Right ventricle myocardium inferior (tissue), 1 donor: Measurements from ENCODE around the gene MYH11. TPM values are rescaled to one million over a fixed set of nuclear protein-coding genes. Genes with fewer than 3 reads are reported as not detected.
"Not testable (repeated sequence)": the region's sequence is repeated elsewhere in the genome, so short reads cannot be mapped to it uniquely, and the experiment has no call there.

Experiments
- ATAC-seq: fragments of 200-7000 bp; cut with Tn5 transposase; one replicate; pipeline ENCODE4 v1.9.1; 2020; ENCODE audit warnings: mild to moderate bottlenecking, moderate library complexity
- DNase-seq: peaks from one replicate; pipeline ENCODE4 v3.0.0; 2021; ENCODE audit errors: missing footprints
- intact Hi-C: fragments of 100-400 bp; cut with DNase I; formaldehyde crosslinking; loops from one replicate; pipeline ENCODE4 v1.11.0; 2022
- total RNA-seq: library from RNA; stranded (reverse); fragmentation: NEBNext Ultra II Directional; extraction: Animal tissue kit (Norgen Biotek cat#: 25700); gene quantifications from one replicate; pipeline ENCODE4 v1.2.1, GENCODE V29; 2021
- donor health status: DM: no; HTN: yes; CAD: no; lungs with severe emphysema.

Gene MYH11
- total RNA-seq, 1 donor from 2014 or later = 17.9 TPM

DNA sequence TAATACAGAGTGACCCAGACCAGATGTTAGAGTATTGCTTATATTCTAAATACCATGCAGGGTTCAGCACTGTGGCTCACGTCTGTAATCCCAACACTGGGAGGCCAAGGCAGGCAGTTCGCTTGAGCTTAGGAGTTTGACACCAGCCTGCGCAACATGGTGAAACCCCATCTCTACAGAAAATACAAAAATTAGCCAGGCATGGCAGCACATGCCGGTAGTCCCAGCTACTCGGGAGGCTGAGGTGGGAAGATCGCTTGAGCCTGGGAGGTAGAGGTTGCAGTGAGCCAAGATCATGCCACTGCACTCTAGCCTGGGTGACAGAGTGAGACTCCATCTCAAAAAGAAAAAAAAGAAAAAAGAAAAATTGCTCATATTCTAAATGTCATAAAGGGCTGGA is 6.3 kb downstream of the MYH11 start:
- ATAC-seq, DNase-seq, intact Hi-C loops: not testable (repeated sequence)

DNA sequence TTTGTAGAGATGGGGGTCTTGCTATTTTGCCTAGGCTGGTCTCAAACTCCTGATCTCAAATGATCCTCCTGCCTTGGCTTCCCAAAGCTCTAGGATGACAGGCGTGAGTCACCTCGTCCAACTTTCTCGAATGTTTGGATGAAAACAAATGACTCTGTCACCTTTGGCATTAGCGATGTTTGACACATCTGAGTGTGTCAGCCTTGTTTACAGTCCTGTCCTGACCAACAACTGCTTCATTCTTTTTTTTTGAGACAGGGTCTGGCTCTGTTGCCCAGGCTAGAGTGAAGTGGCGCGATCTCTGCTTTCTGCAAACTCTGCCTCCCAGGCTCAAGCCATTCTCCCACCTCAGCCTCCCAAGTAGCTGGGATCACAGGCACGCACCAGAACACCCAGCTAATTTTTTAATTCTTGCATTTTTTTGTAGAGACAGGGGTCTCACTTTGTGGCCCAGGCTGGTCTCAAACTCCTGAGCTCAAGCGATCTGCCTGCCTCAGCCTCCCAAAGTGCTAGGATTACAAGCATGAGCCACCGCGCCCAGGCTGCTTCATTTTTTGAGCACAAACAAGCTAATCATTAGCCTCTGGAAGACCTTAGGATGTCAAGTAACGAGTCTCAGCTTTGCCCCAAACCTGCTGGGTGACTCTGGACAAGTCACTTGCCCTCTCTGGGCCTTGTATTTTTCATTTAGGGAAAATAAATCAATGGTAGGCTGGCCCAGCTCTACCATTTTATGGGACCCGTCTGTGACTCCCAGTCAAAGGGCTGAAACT is 7.4 kb downstream of the MYH11 start:
- ATAC-seq = no peak
- intact Hi-C loops = no loop called here
- no peak for DNase-seq

DNA sequence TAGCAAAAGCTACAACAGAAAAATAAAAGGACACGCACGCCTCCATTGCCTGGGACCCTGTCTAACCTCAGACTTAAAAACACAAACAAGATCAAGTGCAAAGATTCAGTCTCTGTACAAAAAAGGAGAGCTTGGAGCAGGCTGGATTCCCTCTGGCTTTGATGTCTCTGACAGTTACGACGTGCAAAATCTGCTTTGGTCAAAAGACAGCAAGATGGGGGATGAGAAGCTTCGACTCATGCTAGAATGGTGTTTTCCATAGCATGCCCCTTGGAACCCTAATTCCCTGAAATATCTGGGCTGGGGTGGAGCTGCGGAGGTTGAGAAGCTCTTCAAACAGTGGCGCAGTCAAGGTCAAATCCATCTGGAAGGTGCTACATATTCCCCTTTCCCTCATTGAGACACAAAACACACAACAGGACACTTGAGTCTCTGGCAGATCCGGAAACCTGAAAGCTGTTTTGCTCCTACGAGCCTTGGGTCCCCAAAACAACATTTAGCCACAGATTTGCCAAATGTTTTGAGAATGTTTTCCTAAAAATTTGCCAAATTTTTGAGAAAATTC is 9.1 kb downstream of the MYH11 start:
- no peak for DNase-seq
- intact Hi-C loops = no loop called here

DNA sequence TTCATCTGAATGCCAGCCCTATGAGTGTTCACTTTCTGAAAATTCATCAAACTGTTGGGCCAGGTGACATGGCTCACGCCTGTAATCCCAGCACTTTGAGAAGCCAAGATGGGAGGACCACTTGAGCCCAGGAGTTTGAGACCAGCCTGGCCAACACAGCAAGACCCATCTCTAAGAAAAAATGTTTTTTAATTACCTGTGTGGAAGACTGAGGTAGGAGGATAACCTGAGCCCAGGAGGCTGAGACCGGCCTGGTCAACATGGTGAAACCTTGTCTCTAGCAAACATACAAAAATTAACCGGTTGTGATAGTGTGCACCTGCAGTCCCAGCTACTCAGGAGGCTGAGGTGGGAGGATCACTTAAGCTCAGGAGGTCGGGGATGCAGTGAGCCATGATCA is 10.3 kb downstream of the MYH11 start:
- ATAC-seq (no peak), DNase-seq (no peak)
- intact Hi-C loops = no loop called here

More for the DNA sequence above, 9.1 kb downstream of the MYH11 start:
- ATAC-seq = no peak

DNA sequence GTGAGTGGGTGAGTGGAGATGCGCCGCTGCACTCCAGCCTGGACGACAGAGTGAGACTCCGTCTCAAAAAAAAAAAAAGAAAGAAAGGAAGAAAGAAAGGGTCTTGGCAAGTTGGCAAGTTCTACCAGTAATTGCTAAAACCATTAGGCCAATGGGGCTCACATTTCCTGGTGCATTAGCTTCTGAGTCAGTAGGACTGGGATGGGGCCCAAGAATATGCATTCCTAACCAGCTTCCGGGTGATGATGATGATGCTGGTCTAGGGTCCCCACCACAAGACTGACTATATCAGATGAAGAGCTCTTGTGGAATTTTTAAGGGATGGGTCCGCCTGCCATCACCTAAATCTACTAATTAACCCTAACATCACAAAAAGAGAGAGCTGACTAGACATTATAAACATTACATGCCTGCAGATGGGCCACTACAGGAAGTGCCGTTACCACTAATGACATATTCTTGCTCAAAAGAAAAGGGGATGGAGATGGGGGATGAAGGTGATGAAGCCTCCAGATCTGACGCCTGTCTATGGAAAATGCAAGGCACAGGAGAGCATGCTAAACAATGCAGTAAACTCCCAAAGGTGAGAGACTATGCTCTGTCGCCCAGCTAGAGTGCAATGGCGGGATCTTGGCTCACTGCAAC is 13.1 kb downstream of the MYH11 start:
- DNase-seq (no peak), ATAC-seq (no peak)
- intact Hi-C loops = no loop called here

DNA sequence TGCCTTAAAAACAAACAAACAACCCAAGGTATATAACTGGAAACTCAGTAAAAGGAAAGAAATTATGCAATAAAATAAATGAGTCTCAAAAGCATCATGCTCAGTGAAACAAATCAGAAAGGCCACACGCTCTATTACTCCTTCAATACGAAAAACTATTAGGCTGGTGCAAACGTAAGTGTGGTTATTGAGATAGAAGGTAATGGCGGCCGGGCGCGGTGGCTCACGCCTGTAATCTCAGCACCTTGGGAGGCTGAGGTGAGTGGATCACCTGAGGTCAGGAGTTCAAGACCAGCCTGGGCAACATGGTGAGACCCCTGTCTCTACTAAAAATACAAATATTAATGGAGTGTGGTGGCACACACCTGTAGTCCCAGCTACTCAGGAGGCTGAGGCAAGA is 17.6 kb downstream of the MYH11 start:
- intact Hi-C loops, DNase-seq, ATAC-seq: not testable (repeated sequence)

DNA sequence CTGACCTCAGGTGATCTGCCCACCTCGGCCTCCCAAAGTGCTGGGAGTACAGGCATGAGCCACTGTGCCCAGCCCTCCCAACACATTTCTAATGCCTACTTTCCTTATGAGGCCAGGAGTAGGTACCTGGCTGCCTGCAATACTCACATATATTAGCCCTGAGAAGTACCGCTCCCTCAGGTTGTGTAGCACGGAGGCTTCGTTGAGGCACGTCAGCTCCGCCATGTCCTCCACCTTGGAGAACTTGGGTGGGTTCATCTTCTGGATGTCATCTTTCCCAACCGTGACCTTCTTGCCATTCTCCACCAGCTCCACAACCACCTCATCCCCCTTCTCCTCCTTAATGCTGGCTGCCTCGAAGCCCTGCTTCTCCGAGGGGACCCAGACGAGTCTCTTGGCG is 19.1 kb downstream of the MYH11 start:
- ATAC-seq (no peak), DNase-seq (no peak)
- intact Hi-C loops = no loop called here

DNA sequence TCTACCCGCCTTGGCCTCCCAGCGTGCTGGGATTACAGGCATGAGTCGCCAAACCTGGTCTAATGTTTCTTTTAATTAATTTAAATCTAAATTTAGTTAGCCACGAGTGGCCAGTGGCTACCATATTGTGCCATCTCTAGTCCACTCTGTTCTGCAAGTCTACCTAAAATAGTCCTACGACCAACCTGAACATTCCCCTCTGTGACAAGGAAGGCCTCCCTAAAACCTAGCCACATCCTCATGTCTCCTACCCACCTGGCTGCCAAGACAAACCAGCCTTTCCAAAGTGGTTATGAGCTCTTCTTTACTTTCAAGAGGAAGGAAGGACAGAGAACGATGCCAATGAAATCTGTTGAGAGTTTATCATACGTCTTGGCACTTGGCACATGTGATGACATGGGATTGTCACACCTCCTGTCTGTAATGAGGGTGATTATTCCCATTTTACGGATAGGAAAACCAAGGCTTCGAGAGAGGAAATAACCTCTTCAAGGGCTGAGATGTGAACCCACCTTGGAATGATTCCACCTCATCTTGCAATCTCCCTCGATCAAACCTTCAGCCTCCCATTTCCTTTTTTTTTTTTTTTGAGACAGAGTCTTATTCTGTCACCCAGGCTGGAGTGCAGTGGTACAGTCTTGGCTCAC is 19.7 kb downstream of the MYH11 start:
- ATAC-seq (no peak), DNase-seq (no peak)
- intact Hi-C loops = no loop called here

DNA sequence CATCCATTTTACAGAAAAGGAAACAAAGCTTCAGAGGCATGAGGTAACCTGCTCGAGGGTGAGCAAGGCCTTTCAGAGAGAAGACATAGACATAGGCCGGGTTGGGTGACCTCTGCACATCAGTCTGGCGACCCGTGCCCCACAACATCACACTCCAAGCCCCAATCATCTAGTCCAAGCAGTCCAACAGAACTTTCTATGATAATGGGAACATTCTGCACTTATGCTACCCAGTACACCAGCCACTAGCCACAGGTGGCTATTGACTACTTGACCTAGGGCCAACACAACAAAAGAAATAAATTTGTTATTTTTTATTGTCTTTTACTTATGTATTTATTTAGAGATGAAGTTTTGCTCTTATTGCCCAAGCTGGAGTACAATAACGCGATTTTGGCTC is 20.8 kb downstream of the MYH11 start:
- ATAC-seq (no peak), DNase-seq (no peak)
- intact Hi-C loops = no loop called here

DNA sequence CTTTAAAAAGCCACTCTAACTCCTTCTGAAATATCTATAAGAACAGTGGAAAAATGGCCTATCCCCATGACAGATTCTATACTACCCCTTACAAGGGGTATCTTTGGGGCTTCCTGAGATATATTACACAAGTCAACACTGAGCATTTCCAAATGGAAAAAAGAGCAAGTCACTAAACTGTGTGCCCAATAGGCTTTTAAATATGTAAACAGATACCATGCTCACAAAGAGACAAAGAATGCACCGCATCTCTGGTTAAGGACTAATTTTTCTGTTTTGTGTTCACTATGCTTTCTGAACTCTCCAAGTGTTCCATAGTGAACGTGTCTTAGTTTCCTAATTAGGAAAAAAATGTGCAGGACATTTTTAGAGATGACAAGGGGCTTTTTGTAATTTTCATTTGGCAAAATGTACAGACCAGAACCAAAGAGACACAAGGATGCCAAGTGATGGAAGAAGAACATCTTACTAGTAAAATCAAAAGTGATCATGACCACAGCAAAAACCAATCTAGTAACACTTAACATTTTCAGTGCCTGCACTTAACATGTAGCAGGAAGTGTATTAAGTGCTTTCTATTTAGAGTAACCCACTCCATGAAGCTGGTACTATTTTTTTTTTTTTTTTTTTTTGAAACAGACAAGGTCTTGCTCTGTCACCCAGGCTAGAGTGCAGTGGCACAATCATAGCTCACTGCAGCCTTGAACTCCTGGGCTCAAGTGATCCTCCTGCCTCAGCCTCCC is 21.5 kb downstream of the MYH11 start:
- intact Hi-C loops = no loop called here
- no peak for ATAC-seq
- DNase-seq = no peak

DNA sequence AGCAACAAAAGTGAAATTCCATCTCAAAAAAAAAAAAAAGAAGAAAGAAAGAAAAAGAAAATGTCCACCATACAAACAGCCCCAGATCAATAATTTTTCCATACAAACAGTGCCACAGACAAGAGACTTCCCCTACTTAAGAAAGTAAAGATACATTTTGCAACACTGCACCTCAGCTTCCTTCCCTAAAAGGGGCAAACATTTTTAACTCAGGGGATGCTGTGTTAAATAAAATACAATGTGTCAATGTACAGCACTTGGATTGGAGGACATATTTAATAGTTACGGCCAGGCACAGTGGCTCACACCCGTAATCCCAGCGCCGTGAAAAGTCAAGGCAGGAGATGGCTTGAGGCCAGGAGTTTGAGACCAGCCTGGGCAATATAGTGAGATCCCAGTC is 22.3 kb downstream of the MYH11 start:
- ATAC-seq (no peak), DNase-seq (no peak)
- intact Hi-C loops = no loop called here

DNA sequence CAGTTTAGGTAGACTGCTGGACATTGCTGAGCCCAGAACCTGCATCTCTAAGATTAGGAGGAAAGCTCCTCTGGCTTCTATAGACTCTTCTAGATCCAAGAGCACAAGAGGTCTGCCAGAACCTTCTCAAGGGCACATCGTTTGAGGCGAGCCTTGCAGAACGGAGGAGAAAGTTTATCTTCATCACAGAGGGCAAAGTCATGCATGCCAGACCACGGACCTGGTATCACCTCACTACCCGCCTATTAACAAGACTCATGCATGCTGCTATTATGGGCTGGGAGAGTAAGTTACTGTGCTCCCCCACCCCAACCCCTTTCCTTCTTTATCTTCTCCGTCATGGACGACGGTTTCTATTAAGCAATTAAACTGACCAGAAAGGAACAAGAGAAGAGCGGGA is 23.3 kb downstream of the MYH11 start:
- ATAC-seq (no peak), DNase-seq (no peak)
- intact Hi-C loops = no loop called here

DNA sequence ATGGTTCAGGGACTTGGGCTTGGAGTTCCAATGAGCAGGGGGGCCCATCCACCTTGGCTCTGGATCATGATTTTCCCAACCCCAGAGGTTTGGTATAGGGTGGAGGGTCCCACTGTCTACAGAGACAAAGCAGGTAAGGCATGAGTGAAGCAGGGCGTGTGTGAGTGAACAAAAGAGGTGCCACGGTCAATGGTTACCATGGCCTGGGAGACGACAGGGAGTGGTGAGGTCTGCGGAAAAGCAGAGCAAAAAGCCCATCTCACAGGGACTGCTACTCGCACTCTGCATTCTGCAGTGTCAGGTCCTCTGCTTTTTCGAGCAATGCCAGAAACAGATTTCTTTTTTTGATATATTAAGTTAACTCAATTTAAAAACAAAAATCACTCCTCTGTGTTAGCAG is 24.6 kb downstream of the MYH11 start:
- ATAC-seq (no peak), DNase-seq (no peak)
- intact Hi-C loops = no loop called here

DNA sequence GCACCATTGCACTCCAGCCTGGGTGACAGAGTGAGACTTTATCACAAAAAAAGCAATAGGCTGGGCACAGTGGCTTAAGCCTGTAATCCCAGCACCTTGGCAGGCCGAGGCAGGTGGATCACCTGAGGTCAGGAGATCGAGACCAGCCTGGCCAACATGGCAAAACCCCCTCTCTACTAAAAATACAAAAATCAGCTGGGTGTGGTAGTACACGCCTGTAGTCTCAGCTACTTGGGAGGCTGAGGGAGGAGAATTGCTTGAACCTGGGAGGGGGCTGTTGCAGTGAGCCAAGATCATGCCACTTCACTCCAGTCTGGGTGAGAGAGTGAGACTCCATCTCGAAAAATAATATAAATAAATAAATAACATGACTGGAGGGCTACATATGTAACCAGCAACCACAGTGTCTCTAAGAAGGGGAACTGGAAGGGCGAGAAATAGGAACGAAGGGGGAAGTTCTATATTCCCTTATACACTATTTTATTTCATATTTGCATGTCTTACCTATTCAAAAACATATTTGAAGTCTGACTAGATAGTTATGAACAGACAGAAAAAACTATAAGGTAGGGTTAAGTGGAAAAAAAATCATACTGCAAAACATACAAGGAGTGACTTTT is 25.9 kb downstream of the MYH11 start:
- DNase-seq = no peak
- no peak for ATAC-seq
- intact Hi-C loops = no loop called here

DNA sequence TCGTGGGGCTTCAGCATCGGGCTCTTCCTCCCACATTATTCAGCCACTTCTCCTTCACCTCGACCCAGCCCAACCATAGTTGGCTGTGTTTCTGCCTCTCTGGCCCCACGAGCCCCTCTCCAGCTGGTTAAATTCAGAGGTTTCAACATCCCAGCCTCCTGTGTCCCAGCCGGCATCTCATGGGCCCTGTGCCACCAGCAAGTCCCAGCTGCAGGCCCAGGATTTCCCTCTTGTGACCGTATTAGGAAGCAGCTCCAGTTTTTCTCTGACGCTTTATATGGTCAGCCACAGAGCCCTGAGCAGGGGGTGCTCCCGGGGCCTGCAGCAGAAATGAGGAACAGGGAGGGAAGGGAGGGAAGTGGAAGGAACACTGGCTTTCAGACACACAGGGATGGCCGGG is 27.4 kb downstream of the MYH11 start:
- DNase-seq (peak; percentile 80), ATAC-seq (peak; percentile 85)
- intact Hi-C loops = no loop called here

DNA sequence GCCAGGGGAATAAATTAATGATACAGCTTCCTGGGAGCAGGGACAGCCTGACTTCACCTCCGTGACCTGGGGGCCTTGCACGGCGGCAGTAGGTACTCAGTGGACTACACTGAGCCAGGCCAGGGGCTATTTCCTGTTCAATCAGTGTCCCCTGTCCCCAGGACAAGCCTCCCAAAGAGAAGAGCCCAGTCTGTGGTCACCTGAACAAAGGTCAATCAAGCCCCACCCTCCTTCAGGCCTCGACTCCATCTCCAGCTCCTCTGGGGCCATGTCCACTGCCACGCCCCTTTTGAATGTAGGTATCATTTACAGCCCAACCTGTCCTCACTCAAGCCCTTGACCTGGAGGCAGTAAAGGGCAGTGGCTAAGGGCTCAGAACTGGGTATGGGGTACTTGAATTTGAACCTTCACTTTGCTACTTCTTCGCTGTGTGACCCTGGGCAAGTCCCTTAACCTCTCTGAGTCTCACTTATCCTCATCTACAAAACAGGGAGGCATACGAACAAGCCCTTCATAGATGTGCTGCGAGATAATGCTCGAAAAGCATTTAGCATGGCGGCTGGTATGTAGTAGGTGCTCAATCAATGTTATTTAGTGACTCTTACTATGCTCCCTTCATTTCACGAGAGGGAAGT is 29.0 kb downstream of the MYH11 start:
- DNase-seq (no peak), ATAC-seq (no peak)
- intact Hi-C loops = no loop called here

DNA sequence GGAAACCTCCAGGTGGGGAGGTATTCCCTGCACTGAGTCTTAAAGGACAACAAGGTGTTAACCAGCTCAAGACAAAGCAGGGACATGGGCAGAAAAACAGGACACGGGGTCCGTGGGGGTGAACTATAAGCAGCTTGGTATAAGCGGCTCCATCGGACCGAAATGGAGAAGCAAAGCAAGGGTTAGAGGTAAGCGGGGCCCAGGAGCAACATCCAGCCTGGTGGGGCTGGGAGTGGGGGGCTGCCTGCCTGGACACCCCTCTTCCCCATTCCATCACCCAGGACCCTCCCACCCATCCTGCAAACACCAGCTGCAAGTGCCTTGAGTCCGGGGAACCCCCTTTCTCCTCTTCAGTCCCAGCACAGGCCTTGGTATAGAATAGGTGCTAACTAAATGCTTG is 29.5 kb downstream of the MYH11 start:
- ATAC-seq (no peak), DNase-seq (no peak)
- intact Hi-C loops = no loop called here

DNA sequence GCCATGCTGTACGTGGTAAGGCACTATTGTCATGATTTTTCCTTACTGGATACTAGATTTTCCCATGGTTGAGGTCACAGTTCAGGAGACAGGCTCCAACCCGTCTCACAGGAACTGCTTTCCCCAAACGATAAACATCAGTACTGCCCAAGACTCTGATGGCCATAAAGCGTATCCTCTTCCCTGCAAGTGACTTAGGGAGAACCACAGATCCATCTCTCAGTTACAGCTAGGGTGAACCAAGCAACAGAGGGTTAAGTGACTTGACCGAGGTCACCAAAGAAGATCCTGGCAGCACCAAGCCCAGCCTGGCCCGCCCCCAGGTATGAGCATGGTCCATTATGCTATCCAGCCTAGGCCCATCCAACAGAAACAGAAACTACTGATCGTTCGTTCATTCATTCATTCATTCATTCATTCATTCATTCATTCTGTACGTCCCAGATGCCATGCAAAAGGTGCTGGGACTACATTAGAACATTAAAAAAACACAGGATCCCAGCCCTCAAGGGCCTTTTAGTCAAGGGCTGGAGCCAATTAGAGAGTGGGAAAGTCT is 31.0 kb downstream of the MYH11 start:
- DNase-seq (no peak), ATAC-seq (no peak)
- intact Hi-C loops = no loop called here
